Measurements from ENCODE around the gene ATOH8. TPM values are rescaled to one million over a fixed set of nuclear protein-coding genes. Genes with fewer than 3 reads are reported as not detected.
A peak's percentile ranks its signal among the peaks of the same experiment; 100 is the strongest.

The ATOH8 gene
- total RNA-seq, 2 donors from 2014 or later, result 78.4 to 207 TPM

- no peak for TF ChIP-seq CTCF (IDR thresholded peaks at IDR 0.05)
- H3K36me3 ChIP-seq, result peaks cover 36% of the 10 kb centered on the region
- H3K27ac ChIP-seq, result peak overlapping the region in 1 of 2 donors; percentile 10
- H3K27me3 ChIP-seq (replicated peaks; ENCODE audit: insufficient read depth), result no peaks in the 10 kb centered on the region
- H3K4me3 ChIP-seq, result no peak overlapping the region
- no peaks in the 10 kb centered on the region for H3K9me3 ChIP-seq
- DNase-seq (ENCODE audit: low spot score) (no peak), ATAC-seq (ENCODE audit: insufficient number of reproducible peaks, low FRiP score, low read depth) (no peak)
- H3K4me1 ChIP-seq (ENCODE audit: control insufficient read depth in 1 of 2, low read depth in 2 of 2), result peaks cover 39 to 86% of the 10 kb centered on the region in 2 donors
Measured at GRCh38 chr2:85765081-85765731, 11.4 kb downstream of the ATOH8 start.

- Histone ChIP-seq H3K9me3 (no peaks in the 10 kb centered on the region), H3K27ac (peak overlapping the region in 1 of 2 donors; percentile 10), H3K27me3 (replicated peaks; ENCODE audit: insufficient read depth) (no peaks in the 10 kb centered on the region), H3K4me1 (ENCODE audit: control insufficient read depth in 1 of 2, low read depth in 2 of 2) (peaks cover 41 to 86% of the 10 kb centered on the region in 2 donors), H3K4me3 (no peak overlapping the region), H3K36me3 (peaks cover 36% of the 10 kb centered on the region)
- no peak for TF ChIP-seq CTCF (IDR thresholded peaks at IDR 0.05)
- DNase-seq (ENCODE audit: low spot score) (no peak), ATAC-seq (ENCODE audit: insufficient number of reproducible peaks, low FRiP score, low read depth) (no peak)
Measured at GRCh38 chr2:85766229-85766628, 12.4 kb downstream of the ATOH8 start.

GRCh38 chr2:85767803-85768665 lies 14.2 kb downstream of the ATOH8 start:
- H3K27ac ChIP-seq, result peak overlapping the region; percentile 56 to 77
- no peaks in the 10 kb centered on the region for H3K9me3 ChIP-seq
- ATAC-seq (ENCODE audit: insufficient number of reproducible peaks, low FRiP score, low read depth) (no peak), DNase-seq (ENCODE audit: low spot score) (no peak)
- peak overlapping the region; percentile 48 for H3K4me3 ChIP-seq
- H3K4me1 ChIP-seq (ENCODE audit: control insufficient read depth in 1 of 2, low read depth in 2 of 2), result peaks cover 49 to 84% of the 10 kb centered on the region in 2 donors
- no peaks in the 10 kb centered on the region for H3K27me3 ChIP-seq (replicated peaks; ENCODE audit: insufficient read depth)
- TF ChIP-seq CTCF (IDR thresholded peaks at IDR 0.05), result no peak
- peaks cover 36% of the 10 kb centered on the region for H3K36me3 ChIP-seq

GRCh38 chr2:85768713-85769112 lies 14.9 kb downstream of the ATOH8 start:
- Histone ChIP-seq H3K27me3 (replicated peaks; ENCODE audit: insufficient read depth) (no peaks in the 10 kb centered on the region), H3K4me1 (ENCODE audit: control insufficient read depth in 1 of 2, low read depth in 2 of 2) (peaks cover 56 to 86% of the 10 kb centered on the region in 2 donors), H3K9me3 (no peaks in the 10 kb centered on the region), H3K4me3 (peak overlapping the region; percentile 48), H3K36me3 (peaks cover 36% of the 10 kb centered on the region), H3K27ac (peak overlapping the region; percentile 77 to 78)
- TF ChIP-seq CTCF (IDR thresholded peaks at IDR 0.05), result no peak
- DNase-seq (ENCODE audit: low spot score) (no peak), ATAC-seq (ENCODE audit: insufficient number of reproducible peaks, low FRiP score, low read depth) (no peak)

GRCh38 chr2:85769236-85769982 lies 15.6 kb downstream of the ATOH8 start:
- H3K9me3 ChIP-seq, result no peaks in the 10 kb centered on the region
- peak overlapping the region; percentile 48 for H3K4me3 ChIP-seq
- peak overlapping the region; percentile 77 to 78 for H3K27ac ChIP-seq
- no peaks in the 10 kb centered on the region for H3K27me3 ChIP-seq (replicated peaks; ENCODE audit: insufficient read depth)
- DNase-seq (ENCODE audit: low spot score) (no peak), ATAC-seq (ENCODE audit: insufficient number of reproducible peaks, low FRiP score, low read depth) (no peak)
- TF ChIP-seq CTCF (IDR thresholded peaks at IDR 0.05), result peak; percentile 33
- H3K4me1 ChIP-seq (ENCODE audit: control insufficient read depth in 1 of 2, low read depth in 2 of 2), result peaks cover 62 to 87% of the 10 kb centered on the region in 2 donors
- H3K36me3 ChIP-seq, result peaks cover 30% of the 10 kb centered on the region
